Panc1 (cell line): Measurements from ENCODE around the gene RAB4A.

Source experiments
- POLR2AphosphoS5 ChIP-seq: IDR thresholded peaks from 2 replicates; pipeline ENCODE4 v1.6.1; 2012; ENCODE audit warnings: mild to moderate bottlenecking, low read depth, low read length, moderate library complexity
- SIN3A ChIP-seq: IDR thresholded peaks from 2 replicates; pipeline ENCODE4 v1.6.1; 2012; ENCODE audit warnings: low read depth, mild to moderate bottlenecking, low read length, moderate library complexity, borderline replicate concordance; ENCODE audit not compliant: insufficient read depth
- TCF7L2 ChIP-seq: IDR thresholded peaks from 2 replicates; pipeline ENCODE4 v1.6.1; 2011; ENCODE audit warnings: mild to moderate bottlenecking, low read depth, low read length, inconsistent platforms
- TF ChIP-seq, protein P1 (sequence below): fragments of 450-650 bp; IDR thresholded peaks from 2 replicates; pipeline ENCODE4 v1.5.1; 2017; ENCODE audit warnings: mild to moderate bottlenecking
- TF ChIP-seq, protein P2 (sequence below), 2 experiments: IDR thresholded peaks; 2 replicates each; pipeline ENCODE4 v1.6.1; 2011 to 2012; ENCODE audit warnings: low read depth in 2 of 2, control low read depth in 1 of 2, low read length in 1 of 2, mild to moderate bottlenecking in 1 of 2, moderate library complexity in 1 of 2; ENCODE audit not compliant: insufficient read depth in 1 of 2

DNA sequence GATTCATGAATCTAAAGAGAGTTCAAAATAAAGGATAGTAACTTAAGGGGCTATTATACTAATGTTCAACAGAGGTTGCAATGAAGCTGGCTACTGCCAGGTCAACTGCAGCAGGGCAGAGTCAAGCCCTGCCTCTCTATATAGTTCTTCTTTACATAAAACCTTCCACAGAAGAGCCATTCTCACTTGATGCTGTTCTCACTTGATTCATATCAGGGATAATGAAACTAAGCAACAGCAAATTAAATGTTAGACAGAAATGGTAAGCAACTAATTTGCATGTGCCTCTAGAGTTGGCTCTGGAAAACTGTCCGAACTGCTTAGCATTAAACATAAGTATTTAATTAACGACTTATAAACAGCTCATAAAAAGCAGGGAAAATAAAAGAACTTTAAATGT lies 54.5 kb downstream of the RAB4A start:
- TF ChIP-seq, protein P1, sequence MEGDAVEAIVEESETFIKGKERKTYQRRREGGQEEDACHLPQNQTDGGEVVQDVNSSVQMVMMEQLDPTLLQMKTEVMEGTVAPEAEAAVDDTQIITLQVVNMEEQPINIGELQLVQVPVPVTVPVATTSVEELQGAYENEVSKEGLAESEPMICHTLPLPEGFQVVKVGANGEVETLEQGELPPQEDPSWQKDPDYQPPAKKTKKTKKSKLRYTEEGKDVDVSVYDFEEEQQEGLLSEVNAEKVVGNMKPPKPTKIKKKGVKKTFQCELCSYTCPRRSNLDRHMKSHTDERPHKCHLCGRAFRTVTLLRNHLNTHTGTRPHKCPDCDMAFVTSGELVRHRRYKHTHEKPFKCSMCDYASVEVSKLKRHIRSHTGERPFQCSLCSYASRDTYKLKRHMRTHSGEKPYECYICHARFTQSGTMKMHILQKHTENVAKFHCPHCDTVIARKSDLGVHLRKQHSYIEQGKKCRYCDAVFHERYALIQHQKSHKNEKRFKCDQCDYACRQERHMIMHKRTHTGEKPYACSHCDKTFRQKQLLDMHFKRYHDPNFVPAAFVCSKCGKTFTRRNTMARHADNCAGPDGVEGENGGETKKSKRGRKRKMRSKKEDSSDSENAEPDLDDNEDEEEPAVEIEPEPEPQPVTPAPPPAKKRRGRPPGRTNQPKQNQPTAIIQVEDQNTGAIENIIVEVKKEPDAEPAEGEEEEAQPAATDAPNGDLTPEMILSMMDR, result no peak
- TF ChIP-seq POLR2AphosphoS5 (no peak), TCF7L2 (no peak), SIN3A (no peak)
- TF ChIP-seq, protein P2, sequence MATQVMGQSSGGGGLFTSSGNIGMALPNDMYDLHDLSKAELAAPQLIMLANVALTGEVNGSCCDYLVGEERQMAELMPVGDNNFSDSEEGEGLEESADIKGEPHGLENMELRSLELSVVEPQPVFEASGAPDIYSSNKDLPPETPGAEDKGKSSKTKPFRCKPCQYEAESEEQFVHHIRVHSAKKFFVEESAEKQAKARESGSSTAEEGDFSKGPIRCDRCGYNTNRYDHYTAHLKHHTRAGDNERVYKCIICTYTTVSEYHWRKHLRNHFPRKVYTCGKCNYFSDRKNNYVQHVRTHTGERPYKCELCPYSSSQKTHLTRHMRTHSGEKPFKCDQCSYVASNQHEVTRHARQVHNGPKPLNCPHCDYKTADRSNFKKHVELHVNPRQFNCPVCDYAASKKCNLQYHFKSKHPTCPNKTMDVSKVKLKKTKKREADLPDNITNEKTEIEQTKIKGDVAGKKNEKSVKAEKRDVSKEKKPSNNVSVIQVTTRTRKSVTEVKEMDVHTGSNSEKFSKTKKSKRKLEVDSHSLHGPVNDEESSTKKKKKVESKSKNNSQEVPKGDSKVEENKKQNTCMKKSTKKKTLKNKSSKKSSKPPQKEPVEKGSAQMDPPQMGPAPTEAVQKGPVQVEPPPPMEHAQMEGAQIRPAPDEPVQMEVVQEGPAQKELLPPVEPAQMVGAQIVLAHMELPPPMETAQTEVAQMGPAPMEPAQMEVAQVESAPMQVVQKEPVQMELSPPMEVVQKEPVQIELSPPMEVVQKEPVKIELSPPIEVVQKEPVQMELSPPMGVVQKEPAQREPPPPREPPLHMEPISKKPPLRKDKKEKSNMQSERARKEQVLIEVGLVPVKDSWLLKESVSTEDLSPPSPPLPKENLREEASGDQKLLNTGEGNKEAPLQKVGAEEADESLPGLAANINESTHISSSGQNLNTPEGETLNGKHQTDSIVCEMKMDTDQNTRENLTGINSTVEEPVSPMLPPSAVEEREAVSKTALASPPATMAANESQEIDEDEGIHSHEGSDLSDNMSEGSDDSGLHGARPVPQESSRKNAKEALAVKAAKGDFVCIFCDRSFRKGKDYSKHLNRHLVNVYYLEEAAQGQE (IDR thresholded peaks at IDR 0.05; ENCODE audit: insufficient read depth in 1 of 2, low read depth in 2 of 2, low read length in 1 of 2), result no peak
